ENCODE data around the gene RNU6-9.
A peak's percentile ranks its signal among the peaks of the same experiment; 100 is the strongest.
"Not testable (repeated sequence)": the region's sequence is repeated elsewhere in the genome, so short reads cannot be mapped to it uniquely, and the experiment has no call there.

Gene RNU6-9

DNA sequence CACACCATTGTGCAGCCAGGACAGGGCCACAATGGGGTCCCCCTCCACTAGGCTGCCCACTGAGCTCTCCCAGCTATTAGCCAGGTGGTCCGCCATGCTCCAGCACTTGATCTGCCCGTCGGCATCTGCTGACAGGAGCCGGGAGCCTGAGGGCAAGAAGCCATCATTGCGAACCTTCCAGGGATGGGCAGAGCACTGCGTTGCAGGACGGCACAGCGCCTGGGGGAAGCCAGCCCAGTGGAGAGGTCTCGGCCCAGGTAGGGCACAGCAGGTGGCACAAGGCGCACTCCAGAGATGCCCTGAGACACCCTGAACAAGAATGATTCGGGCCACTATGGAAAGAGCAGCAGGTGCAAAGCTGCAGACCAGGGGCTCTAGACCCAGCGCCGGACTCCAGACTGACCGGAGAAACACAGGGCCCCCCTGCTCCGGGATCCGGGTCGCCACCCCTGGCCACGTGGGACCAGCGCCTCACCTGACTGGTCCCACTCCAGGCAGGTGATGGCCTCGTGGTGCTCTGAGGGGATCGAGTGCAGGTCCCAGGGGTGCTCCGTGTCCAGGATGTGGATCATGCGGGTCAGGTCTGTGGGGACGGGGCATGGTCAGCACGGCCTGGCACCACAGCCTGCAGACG is 3.5 kb upstream of the RNU6-9 start:
- H3K4me3 Mint-ChIP-seq = no peak overlapping the region
- ATAC-seq (replicated peaks) (no peak), DNase-seq (no peak)
- peaks cover 34% of the 10 kb centered on the region for H3K36me3 Mint-ChIP-seq (ENCODE audit: insufficient read depth)
- H3K4me1 Mint-ChIP-seq (ENCODE audit: low read depth in 2 of 2) = peaks cover 16 to 18% of the 10 kb centered on the region in 2 donors
- H3K27me3 Mint-ChIP-seq = no peaks in the 10 kb centered on the region
- no peak overlapping the region for H3K27ac Mint-ChIP-seq
- no peaks in the 10 kb centered on the region for H3K9me3 Mint-ChIP-seq

- DNase-seq (no peak), ATAC-seq (replicated peaks) (no peak)
- H3K4me3 Mint-ChIP-seq = peak overlapping the region; percentile 68 to 77
- H3K4me1 Mint-ChIP-seq (ENCODE audit: low read depth in 2 of 2) = peaks cover 16 to 18% of the 10 kb centered on the region in 2 donors
- H3K27me3 Mint-ChIP-seq = no peaks in the 10 kb centered on the region
- peaks cover 40% of the 10 kb centered on the region for H3K36me3 Mint-ChIP-seq (ENCODE audit: insufficient read depth)
- no peaks in the 10 kb centered on the region for H3K9me3 Mint-ChIP-seq
- H3K27ac Mint-ChIP-seq = no peak overlapping the region
Observed at GRCh38 chr19:890831-891230, 2.5 kb upstream of the RNU6-9 start.

DNA sequence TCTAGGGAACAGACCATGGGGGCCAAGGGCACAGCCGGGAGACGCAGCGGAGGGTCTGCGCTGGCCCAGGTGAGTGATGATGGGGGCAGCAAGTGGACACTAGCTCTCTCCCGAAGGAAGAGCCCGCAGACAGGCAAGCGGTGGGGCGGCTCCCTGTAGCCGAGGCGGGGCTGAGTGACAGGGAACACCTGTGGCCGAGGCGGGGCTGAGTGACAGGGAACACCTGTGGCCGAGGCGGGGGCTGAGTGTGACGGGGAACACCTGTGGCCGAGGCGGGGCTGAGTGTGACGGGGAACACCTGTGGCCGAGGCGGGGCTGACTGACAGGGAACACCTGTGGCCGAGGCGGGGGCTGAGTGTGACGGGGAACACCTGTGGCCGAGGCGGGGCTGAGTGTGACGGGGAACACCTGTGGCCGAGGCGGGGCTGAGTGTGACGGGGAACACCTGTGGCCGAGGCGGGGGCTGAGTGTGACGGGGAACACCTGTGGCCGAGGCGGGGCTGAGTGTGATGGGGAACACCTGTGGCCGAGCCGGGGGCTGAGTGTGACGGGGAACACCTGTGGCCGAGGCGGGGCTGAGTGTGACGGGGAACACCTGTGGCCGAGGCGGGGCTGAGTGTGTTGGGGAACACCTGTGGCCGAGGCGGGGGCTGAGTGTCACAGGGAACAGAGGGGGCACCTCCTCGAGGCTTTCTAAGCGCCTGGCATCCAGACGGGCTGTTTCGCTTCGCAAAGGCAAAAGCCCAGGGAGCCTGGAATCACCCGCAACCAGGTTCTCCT is 1.7 kb upstream of the RNU6-9 start:
- peaks cover 16 to 18% of the 10 kb centered on the region in 2 donors for H3K4me1 Mint-ChIP-seq (ENCODE audit: low read depth in 2 of 2)
- ATAC-seq (replicated peaks); H3K27me3 Mint-ChIP-seq; H3K9me3 Mint-ChIP-seq; DNase-seq: not testable (repeated sequence)
- H3K36me3 Mint-ChIP-seq (ENCODE audit: insufficient read depth) = peaks cover 47% of the 10 kb centered on the region
- H3K4me3 Mint-ChIP-seq = peak overlapping the region; percentile 95 to 96
- H3K27ac Mint-ChIP-seq = peak overlapping the region; percentile 100

DNA sequence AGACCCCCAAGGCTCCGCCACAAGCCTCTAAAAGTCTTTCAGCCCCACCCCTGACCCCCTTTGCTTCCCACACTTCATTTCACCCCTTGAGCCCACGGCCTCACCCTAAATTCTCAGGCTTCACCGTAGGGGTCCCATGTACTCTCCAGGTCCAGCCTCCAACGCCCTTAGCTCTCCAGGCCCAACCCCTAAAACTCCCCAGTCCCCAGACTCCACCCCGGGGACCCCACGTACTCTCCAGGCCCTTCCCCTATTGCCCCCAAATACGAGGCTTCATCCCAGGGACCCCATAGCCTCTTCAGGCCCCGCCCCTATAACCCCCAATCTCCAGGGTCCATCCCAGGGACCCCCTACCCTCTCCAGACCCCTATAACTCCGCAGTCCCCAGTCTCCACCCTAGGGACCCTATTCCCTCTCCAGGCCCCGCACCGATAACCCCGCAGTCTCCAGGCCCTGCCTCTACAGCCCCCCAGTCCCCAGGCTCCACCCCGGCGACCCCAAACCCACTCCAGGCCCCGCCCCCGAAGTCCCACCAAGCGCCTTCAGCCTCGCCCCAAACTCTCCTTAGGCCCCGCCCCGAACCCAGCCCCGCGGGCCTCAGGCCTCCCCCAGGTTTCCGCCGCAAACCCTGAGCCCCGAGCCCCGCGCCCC is 916 bp upstream of the RNU6-9 start:
- no peak for ATAC-seq (replicated peaks)
- Mint-ChIP-seq H3K9me3 (no peaks in the 10 kb centered on the region), H3K36me3 (ENCODE audit: insufficient read depth) (peaks cover 53% of the 10 kb centered on the region)

GRCh38 chr19:896434-896833 is 3.1 kb downstream of the RNU6-9 start:
- H3K27ac Mint-ChIP-seq = peak overlapping the region in 1 of 2 donors; percentile 77
- no peak overlapping the region for H3K4me3 Mint-ChIP-seq
- no peaks in the 10 kb centered on the region for H3K9me3 Mint-ChIP-seq
- H3K27me3 Mint-ChIP-seq = no peaks in the 10 kb centered on the region
- H3K4me1 Mint-ChIP-seq (ENCODE audit: low read depth in 2 of 2) = peaks cover 16 to 22% of the 10 kb centered on the region in 2 donors
- peaks cover 74% of the 10 kb centered on the region for H3K36me3 Mint-ChIP-seq (ENCODE audit: insufficient read depth)
- no peak for ATAC-seq (replicated peaks)
- no peak for DNase-seq

More for the DNA sequence above, 916 bp upstream of the RNU6-9 start:
- Mint-ChIP-seq H3K27ac (peak overlapping the region; percentile 100), H3K4me1 (ENCODE audit: low read depth in 2 of 2) (peaks cover 16 to 18% of the 10 kb centered on the region in 2 donors), H3K27me3 (no peaks in the 10 kb centered on the region), H3K4me3 (peak overlapping the region; percentile 95 to 96)
- DNase-seq = no peak

DNA sequence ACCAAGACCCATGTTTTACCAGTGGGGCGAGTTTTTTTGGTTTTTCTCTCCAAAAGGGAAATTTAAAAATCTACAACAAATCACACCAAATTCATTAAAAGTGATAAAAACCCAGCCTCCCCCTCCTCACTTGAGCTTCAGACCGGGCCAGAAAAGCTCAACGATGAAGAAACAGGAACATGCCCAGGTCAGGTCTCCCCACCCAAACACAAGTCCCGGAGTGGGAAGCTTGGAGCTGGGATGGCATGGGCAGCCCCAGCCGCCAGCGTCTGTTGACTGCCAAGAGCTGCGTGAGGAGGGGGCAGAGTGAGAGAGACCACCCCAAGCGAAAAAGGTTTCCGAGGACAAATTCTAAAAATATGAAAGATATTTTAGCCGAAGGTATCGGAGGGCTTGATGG is 3.7 kb downstream of the RNU6-9 start:
- Mint-ChIP-seq H3K4me3 (no peak overlapping the region), H3K4me1 (ENCODE audit: low read depth in 2 of 2) (peaks cover 16 to 21% of the 10 kb centered on the region in 2 donors), H3K27ac (peak overlapping the region; percentile 77 to 79), H3K27me3 (no peaks in the 10 kb centered on the region), H3K9me3 (no peaks in the 10 kb centered on the region), H3K36me3 (ENCODE audit: insufficient read depth) (peaks cover 78% of the 10 kb centered on the region)
- DNase-seq (no peak), ATAC-seq (replicated peaks) (no peak)

- H3K27ac Mint-ChIP-seq = peak overlapping the region in 1 of 2 donors; percentile 79
- no peaks in the 10 kb centered on the region for H3K27me3 Mint-ChIP-seq
- no peak overlapping the region for H3K4me3 Mint-ChIP-seq
- ATAC-seq (replicated peaks) = no peak
- peaks cover 12 to 17% of the 10 kb centered on the region in 2 donors for H3K4me1 Mint-ChIP-seq (ENCODE audit: low read depth in 2 of 2)
- peaks cover 78% of the 10 kb centered on the region for H3K36me3 Mint-ChIP-seq (ENCODE audit: insufficient read depth)
- no peak for DNase-seq
- H3K9me3 Mint-ChIP-seq = no peaks in the 10 kb centered on the region
Observed at GRCh38 chr19:897442-898039, 4.3 kb downstream of the RNU6-9 start.

GRCh38 chr19:898663-899062 is 5.4 kb downstream of the RNU6-9 start:
- no peak overlapping the region for H3K4me3 Mint-ChIP-seq
- DNase-seq (no peak), ATAC-seq (replicated peaks) (peak; percentile 34)
- no peak overlapping the region for H3K27ac Mint-ChIP-seq
- H3K36me3 Mint-ChIP-seq (ENCODE audit: insufficient read depth) = peaks cover 74% of the 10 kb centered on the region
- peaks cover 5 to 10% of the 10 kb centered on the region in 2 donors for H3K4me1 Mint-ChIP-seq (ENCODE audit: low read depth in 2 of 2)
- H3K9me3 Mint-ChIP-seq = no peaks in the 10 kb centered on the region
- no peaks in the 10 kb centered on the region for H3K27me3 Mint-ChIP-seq

- Mint-ChIP-seq H3K36me3 (ENCODE audit: insufficient read depth) (peaks cover 66% of the 10 kb centered on the region), H3K4me1 (ENCODE audit: low read depth in 2 of 2) (peaks cover 8 to 11% of the 10 kb centered on the region in 2 donors), H3K9me3 (no peaks in the 10 kb centered on the region), H3K27me3 (no peaks in the 10 kb centered on the region), H3K27ac (no peak overlapping the region), H3K4me3 (no peak overlapping the region)
- DNase-seq (no peak), ATAC-seq (replicated peaks) (no peak)
Observed at GRCh38 chr19:899336-900042, 6.2 kb downstream of the RNU6-9 start.

DNA sequence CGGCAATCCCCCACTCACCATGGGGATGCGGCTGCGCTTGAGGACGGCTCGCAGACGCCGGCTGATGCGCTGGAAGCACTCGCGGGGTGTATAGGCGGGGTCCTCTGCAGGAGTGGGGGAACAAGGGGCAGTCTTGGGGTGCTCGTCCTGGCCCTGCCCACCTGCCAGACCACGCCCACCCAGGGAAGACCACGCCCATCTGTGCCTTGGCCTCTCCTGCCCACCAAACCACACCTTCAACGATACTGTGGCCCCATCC is 6.7 kb downstream of the RNU6-9 start:
- Mint-ChIP-seq H3K4me1 (ENCODE audit: low read depth in 2 of 2) (peaks cover 8 to 12% of the 10 kb centered on the region in 2 donors), H3K4me3 (no peak overlapping the region), H3K9me3 (no peaks in the 10 kb centered on the region), H3K27ac (peak overlapping the region; percentile 54 to 59), H3K36me3 (ENCODE audit: insufficient read depth) (peaks cover 65% of the 10 kb centered on the region), H3K27me3 (no peaks in the 10 kb centered on the region)
- ATAC-seq (replicated peaks) (peak; percentile 6), DNase-seq (no peak)

DNA sequence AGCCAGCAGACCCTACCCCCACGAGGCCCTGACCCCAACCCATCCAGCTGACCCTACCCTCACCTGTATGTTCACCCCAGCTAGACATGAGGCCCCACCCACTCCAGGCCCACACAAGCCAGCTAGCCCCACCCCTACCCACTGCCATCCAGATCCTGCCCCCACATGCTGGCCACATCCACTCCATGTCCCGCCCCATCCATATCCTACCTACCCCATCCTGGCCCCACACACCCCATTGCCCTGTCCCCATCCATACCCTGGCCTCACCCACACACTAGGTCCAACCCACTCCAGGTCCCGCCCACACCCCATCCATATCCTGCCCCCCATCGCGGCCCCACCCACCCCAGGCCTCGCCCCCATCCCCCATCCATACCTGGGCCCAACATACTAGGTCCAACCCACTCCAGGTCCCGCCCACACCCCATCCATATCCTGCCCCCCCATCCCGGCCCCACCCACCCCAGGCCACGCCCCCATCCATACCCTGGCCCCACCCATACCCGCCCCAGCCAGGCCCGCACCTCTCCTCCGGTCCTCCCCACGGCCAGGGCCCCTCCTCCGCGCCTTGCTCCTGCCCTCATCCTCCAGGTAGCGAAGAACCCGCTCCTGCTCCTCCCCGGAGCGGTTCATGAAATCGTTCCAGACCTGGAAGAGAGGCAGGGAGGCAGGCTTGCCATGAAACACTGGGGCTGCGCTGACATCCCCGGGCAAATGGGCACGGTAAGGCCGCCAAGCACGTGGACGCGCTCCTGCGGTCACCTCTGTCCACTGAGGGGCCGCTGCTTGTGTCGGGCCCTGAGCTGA is 7.2 kb downstream of the RNU6-9 start:
- peaks cover 61% of the 10 kb centered on the region for H3K36me3 Mint-ChIP-seq (ENCODE audit: insufficient read depth)

DNA sequence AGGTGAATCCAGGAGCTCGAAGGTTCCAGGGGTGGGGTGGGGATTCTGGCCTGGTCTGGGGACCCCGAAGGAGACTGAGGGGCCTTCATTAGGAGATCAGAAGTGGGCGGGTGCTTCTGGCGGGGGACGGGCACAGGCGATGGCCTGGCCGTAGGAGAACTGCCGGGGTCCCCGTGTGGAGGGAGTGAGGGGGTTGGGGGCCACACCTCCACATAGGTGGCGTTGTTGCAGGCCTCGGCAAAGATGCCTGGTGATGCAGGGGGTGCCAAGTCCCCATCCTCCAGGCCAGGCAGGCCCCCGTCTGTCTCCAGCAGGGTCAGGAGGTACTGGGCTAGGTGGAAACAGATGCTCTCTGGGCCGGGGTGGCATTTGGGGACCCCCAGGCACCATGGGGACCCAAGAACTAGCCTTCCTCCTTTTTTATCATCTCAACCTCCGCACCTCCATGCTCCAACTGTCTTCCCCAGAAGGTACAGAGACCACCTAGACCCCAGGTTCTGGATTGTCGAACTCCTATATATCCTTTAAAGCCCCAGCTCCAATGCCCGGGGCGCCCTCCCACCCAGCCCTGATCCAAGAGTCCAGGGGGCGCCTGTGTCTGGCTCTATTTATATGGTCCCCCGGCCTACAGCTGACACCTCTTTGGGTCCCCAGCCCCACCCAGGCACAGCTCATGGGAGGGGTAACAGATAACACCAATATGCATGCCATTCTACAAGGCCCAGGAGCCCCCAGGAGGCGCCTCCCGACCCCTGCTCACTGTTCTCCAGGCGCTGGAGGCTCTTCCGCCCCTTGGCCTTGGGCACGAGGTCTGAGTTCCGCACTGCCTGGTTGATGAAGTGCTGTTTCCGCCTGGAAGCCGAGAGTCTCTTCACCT is 8.2 kb downstream of the RNU6-9 start:
- H3K4me1 Mint-ChIP-seq (ENCODE audit: low read depth in 2 of 2) = peaks cover 10 to 12% of the 10 kb centered on the region in 2 donors
- no peak overlapping the region for H3K4me3 Mint-ChIP-seq
- no peaks in the 10 kb centered on the region for H3K27me3 Mint-ChIP-seq
- H3K36me3 Mint-ChIP-seq (ENCODE audit: insufficient read depth) = peaks cover 60% of the 10 kb centered on the region
- H3K9me3 Mint-ChIP-seq = no peaks in the 10 kb centered on the region
- no peak for DNase-seq
- ATAC-seq (replicated peaks) = no peak
- H3K27ac Mint-ChIP-seq = peak overlapping the region in 1 of 2 donors; percentile 35

More for the DNA sequence above, 7.2 kb downstream of the RNU6-9 start:
- H3K4me1 Mint-ChIP-seq (ENCODE audit: low read depth in 2 of 2) = peaks cover 8 to 12% of the 10 kb centered on the region in 2 donors
- peak; percentile 69 for ATAC-seq (replicated peaks)
- no peak overlapping the region for H3K4me3 Mint-ChIP-seq
- H3K9me3 Mint-ChIP-seq = no peaks in the 10 kb centered on the region
- no peaks in the 10 kb centered on the region for H3K27me3 Mint-ChIP-seq
- peak overlapping the region; percentile 54 to 59 for H3K27ac Mint-ChIP-seq
- no peak for DNase-seq

Data from effector memory CD8-positive, alpha-beta T cell (primary cell).